Fibroblast of gingiva (primary cell): Measurements from ENCODE around the gene GPR26.

ENCODE experiments used
- DNase-seq: peaks from one replicate; pipeline ENCODE4 v3.0.0-alpha.2; 2011; ENCODE audit warnings: low read depth

The GPR26 gene

DNA sequence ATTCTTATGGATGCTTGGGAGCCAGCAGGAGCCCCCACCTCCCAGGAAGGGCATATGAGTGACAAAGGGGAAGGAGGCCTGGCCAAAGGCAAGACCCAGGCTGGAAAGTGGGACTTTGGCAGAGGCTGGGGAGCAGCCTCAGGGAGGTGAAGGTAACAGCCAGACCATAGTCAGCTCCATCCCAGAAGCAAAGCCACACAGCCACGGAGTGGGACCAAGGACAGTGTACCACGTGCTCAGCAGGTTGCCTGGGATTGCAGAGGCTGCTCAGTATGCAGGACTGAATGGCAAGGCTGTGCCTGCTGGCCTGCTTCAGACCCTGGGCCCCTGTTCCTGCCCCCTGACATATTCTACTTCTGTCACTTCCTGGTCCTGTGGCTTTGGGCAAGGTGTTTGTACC is 17.6 kb upstream of the GPR26 start:
- no peak for DNase-seq

DNA sequence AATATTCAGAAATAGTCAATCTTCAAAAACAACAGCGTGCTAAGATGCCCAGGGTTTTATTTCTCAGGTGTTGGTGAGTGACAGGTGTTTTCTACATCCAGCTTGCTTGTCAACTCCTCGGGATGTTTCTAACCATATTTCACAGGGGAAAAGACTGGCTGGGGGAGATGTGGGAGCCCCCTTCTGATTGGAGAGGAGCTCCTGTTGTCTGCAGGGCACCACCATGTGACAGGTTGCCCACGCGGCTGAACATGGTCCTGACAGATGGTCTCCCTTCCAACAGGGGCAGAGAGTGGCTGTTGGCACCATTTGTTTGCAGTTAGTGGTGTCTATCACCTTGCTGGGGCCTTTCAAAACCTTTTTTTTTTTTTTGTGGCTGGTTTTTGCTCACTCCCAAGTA is 16.5 kb upstream of the GPR26 start:
- DNase-seq: no peak

DNA sequence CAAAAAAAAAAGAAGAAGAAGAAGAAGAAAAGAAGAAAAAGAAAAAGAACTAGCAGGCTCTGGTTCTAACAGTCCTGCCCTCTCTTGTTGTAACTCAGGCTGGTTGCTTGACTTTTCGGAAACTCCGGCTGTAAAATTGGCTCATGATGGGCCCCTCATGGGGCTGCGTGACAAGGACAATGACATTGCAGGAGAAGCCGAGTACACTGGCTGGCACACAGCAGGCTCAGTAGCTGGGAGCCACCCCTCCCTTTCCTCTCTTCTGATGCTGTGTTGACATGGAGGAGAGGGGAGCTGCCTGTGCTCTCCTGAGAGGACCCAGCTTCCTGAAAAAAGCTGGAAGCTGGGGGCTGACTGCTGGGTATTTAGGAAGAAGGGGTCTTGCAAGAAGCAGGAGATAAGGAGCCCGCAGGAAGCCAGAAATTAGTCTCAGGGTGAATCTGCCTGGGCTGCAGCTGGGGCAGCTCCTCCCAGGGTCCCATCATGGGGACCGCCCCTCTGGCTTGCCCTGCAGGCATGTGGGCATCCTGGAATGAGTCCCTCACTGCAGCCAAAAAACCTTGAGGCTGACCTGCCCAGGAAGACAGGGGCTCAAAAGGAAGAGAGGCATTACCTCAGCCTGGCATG is 14.6 kb upstream of the GPR26 start:
- no peak for DNase-seq

DNA sequence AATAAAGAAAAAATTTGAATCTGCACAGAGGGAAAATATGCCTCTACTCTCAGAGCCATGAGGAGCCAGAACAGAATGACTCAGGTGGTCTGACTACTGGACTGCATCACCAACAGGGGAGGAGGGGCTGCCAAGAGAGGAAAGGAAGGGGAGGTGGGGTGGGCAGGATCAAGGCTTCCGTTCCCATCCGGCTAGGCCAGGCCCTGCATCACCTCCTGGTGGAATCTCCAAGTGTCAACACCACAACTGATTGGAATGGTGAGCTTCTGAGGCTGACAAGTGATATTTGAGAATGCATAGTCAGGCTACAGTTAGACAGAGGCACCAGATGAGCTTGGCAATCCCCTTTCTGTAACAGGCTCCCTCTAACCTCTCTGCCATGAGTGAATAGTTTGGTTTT is 10.4 kb upstream of the GPR26 start:
- DNase-seq: no peak

DNA sequence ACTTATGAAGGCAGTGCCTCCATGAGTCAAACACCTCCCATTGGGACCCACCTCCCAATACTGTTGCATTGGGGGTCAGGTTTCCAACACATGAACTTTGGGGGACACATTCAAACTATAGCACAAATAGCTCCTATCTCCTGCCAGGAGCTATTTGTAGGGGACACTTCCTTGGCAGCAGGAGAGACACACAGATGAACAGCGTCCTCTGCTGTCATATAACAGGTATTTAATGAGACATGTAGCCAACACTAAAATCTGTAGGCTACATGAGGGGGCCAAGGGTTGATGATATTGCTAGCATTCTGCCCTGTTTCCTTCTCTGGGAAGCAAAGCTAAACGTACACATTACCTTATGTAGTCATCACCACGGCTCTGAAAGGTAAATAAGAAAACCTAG is 2.6 kb upstream of the GPR26 start:
- no peak for DNase-seq

DNA sequence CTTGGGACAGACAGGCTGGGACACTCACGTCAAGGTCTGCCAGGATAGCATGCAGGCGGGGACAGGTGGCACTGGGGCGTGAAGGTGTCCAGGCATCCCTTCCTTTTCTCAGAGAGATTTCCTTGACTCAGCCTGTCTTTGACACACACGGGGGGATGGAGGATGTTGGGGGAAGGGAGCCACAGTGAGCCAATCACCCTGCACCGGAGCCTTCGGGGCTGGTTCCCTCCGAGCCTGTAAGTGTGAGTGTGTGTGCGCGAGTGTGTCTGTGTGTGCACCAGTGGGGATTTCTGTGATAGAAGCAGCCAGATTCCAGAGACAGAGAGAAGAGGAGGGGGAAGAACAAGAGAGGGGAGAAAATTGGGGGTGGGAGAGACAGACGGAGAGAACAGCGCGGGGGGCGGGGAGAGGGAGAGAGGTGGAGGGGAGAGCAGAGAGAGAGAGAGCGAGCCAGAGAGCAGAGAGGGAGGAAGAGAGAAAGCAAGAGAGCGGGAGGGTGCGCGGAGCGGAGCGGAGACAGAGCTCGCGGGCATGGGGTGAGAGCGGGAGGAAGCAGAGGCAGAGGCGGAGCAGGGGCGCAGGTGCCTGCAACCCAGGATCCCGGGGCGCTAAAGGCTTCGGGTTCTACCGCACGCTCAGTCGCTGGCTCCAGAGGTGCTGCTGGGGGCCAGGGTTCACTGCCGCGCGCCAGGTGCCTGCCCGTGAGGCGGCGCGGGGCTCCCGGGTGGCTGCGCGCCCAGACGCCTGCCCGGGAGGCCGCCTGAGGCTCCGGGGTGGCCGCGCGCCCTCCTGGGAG is 466 bp upstream of the GPR26 start:
- DNase-seq: no peak

DNA sequence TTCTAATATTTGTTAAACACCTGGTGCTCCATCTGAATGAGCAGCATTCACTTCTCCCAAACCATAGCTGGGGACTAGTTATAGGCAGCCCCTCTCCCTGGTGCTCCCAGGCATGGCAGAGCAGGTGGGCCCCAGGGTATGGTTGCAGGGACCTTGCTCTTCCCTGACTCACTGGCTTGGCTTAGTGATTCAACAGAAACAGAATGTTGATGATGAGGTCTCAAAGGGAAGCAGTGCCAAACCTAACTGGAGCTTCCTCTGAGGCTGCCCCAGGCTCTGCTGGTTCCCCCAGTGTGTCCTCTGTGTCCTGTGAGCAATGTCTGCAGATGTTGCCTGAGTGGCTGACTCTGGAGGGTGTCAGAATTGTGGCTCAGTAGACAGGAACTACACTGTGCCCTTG is 3.7 kb downstream of the GPR26 start:
- no peak for DNase-seq

DNA sequence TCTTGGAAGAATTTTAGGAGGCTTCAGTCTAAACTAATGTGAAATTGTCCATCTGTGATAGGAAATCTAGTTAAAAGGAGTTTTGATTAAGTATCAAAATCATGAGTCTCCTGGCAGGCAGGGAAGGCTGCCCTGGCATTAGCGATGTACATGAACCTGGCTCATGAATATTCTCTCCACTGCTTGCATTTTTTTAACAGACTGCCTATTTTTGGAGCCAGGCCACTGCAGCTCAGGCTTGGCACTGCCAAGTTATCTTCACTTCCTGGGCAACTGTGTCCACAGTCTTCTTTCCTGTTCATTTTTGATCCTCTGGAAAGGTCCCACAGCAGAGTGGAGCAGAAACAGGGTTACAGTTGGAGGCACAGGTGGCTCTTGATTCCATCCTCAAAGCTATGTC is 7.0 kb downstream of the GPR26 start:
- DNase-seq: no peak

DNA sequence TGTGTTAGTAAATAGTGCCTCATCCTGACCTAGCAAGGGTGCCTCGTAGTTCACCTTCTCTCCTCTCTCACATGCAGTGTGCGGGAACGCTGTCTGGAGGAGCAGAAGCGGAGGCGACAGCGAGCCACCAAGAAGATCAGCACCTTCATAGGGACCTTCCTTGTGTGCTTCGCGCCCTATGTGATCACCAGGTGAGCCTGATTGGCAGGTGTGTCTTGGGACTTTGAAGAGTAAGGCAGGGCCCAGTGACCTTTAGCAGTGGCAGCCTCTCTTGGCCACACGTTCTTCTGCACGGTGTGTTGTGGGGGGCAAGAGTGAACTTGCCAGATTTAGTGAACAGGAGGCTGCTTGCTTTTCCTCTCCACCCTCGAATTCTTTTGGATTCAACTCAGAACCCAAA is 8.6 kb downstream of the GPR26 start:
- DNase-seq: no peak

DNA sequence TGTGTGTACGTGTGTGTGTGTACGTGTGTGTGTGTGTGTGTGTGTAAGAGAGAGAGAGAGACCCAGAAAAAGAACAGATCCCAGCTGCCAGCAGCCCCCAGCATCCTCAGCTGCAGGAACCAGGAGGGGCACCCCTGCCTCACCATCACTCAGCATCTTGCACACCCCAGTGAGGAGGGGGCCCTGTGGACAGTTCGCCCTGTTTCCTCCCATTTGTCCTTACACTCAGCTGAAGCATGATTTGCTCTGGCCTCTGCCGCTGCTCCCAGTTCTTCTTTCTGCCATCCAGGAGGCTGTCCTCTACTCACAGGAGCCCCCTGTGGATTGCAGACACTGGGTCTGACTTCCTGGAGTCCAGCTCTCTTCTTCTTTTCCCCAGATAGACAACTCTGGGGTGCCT is 9.7 kb downstream of the GPR26 start:
- no peak for DNase-seq

DNA sequence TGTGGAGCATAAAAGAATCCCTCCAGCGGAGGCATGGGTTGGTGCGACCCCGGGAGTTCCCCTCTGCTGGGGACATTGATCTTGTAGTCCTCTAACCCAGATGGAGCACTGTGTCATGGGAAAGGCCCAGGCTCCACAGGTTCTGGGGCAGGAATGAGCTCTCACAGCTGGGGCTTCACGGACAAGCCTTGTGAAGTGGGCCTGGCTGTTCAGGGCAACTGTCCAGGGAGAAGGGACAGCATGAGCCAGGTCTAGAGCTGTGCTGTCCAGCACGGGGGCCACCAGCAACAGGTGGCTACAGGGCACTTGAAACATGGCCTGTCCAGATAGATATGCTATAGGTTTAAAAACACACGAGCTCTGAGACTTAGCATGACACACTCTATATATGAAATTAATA is 11.4 kb downstream of the GPR26 start:
- DNase-seq: no peak

DNA sequence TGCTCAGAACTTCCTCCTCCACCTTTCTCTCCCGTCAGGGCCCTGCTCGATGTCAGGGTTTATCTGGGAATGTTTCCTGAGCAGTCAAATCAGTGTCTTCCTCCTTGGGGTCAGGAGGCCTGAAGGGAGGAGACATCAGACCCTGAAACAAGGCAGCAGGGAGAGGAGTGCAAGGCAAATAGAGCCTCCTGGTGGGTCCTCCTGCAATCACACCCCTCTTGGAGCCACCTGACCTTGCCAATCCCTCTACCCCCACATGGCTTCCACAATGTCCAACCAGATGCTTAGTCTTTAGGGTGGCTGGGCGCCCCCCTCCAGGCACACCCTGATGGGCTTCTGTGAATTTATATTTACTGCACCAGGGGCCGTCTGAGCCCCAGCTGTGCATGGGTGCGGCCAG is 12.2 kb downstream of the GPR26 start:
- DNase-seq: no peak

DNA sequence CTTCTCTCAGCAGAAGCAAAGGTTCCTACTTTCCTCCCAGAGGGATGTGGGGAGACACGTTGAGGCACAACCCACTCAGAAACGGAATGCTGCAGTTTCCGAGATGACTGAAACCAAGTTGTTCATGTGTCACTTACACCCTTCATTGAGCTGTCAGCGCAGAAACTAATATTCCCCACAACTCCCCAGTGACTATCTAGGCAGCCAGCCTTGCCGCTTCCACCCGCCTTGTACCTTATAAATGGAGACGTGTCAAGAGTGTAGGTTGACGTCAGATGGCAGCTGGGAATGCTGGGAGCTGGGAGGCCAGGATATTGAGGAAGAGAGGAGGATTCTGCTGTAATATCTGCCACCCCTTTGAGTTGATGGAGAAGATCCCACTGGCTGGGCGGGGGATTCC is 15.1 kb downstream of the GPR26 start:
- no peak for DNase-seq

DNA sequence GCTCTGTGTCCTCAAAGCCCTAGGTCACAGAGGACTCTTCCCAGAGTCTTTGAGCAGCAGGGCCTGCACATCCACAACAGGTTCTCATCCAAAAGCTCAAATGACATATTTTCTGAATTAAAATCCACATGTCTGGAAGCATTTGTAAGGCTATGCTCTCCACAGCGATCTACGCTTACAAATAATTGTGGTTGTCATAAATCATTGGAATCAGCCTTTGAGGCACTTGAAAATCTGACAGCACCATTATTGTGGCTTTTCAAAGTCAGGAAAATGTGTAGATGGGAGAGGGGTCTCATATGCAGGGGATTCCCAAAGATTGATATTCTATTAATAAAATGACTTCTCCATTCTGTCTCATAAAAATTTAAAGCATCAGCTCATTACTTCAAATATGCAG is 16.3 kb downstream of the GPR26 start:
- DNase-seq: no peak

DNA sequence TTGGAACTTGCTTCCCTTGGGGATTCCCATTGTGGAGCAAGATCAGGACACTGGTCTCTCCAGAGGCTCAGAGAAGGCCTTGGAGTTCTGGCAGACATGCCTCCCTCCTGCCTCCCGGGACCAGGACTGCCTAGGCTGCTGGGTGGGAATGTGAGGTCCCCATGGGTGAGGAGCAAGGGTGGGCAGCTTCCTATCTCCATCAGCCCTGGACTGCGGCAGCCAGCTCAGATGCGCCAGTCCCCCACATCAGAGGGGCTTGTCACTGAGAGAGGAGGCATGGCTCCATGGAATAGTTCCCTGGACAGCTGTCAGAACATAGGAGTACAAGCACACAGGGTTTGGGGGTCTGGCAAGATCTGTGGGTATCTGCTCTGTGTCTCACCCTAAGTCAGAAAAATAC is 17.3 kb downstream of the GPR26 start:
- DNase-seq: no peak

DNA sequence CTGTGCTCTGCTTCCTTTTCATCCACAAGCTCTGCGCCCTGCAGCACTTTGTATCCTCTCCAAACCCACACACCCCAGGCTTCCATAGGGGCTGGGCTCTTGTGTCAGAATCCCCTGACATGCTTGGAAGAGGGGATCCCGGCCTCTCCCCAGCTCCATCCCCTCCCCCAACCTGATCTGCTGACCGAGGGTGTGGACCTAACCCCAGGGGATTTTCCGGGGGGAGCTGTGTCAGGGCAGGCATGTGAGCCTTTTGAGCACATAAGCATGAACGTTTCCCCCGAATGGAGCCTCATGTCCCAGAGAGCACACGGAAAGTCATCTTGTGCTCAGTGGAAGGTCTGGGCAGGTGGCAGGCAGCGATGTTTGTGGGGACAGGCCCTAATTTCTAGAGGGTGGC is 17.7 kb downstream of the GPR26 start:
- no peak for DNase-seq

DNA sequence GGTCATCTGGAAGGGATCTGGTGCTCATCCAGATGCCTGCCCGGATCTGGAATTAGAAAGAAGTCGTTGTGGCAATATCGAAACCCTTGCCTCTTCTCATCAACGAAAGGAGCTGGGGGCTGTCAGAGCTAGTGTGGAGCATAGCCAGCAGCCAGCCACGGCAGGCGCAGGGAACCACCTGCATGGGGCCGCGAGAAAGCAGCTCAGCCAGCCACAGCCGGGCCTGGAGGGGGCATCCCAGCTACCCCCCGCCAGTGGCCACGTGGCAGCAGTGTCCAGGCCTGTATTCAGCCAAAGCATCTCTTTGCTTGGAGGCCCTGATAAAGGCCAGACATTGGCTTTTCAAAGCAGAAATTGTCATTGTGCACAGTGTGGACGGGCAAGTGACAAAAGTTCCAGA is 19.1 kb downstream of the GPR26 start:
- DNase-seq: no peak

DNA sequence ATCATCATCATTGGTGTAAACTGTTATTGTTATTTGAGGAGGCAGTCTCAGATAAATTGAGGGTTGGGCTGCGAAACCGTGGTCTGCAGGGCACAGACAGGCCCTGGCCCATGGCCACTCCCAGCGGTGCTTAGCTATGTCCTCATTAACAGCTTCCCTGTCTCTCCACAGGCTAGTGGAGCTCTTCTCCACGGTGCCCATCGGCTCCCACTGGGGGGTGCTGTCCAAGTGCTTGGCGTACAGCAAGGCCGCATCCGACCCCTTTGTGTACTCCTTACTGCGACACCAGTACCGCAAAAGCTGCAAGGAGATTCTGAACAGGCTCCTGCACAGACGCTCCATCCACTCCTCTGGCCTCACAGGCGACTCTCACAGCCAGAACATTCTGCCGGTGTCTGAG is 21.6 kb downstream of the GPR26 start:
- no peak for DNase-seq

DNA sequence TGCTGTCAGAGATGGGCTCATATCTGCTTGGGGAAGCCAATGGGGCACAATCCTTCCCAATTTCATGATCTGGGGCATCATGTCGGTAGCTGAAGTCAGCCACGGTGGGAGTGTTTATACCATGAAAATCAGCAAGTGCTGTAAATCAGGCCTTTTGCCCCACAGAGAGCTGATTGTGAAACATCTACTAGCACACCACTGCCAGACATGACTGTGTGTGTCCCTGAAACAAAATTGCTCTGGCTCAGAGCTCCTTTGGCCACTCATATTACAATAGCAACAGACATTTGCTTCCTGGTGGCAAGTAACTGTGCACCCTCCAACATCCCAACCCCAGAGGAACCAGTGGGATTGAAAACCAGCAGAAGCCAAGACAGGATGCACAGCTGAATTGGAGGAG is 23.7 kb downstream of the GPR26 start:
- peak; percentile 20 for DNase-seq

DNA sequence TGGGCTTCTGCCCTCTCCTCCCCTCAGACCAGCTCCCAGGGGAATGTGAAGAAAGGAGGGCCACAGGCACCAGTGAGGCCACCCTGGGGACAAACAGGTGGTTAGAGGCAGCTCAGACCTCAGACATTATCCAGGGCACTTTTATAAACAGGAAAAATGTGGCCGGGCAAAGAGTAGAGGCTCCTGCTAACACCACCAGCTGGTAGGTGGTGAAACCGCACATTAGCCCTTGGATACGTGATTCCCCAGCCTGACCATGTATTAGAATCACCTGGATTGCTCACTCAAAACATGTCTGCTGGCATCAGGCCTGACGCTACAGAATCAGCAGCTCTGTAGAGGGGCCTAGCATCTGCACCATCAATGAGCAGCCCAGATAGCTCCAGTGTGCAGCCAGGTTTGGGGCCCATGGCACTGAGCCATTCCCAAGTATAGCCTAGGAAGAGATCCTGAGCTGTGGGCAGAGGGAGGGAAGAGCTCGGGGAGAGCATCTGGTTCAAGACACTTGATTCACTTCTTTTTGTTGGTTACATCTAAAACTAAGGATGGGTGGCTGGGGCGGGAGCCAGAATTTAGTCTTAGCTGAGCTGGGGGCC is 37.1 kb downstream of the GPR26 start:
- DNase-seq: no peak

DNA sequence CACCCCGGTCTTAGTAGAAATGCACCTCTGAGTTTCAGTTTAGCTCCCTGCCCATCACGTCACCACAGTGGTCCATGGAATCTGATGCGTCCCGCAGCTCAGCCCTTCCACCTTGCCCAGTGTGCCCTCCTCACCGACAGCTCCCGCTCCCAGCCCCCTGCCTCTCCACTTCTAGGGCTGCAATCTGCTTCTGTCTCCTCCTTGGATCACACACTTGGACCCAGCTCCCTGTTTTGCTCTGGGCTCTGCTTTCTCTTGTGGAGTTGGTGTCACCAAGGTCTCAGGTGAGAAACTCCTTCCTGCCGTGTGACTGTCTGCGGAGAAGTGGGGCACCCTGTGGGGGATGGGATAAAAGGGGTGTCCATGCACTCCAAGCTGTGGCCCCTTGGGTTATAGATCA is 37.9 kb downstream of the GPR26 start:
- DNase-seq: no peak

DNA sequence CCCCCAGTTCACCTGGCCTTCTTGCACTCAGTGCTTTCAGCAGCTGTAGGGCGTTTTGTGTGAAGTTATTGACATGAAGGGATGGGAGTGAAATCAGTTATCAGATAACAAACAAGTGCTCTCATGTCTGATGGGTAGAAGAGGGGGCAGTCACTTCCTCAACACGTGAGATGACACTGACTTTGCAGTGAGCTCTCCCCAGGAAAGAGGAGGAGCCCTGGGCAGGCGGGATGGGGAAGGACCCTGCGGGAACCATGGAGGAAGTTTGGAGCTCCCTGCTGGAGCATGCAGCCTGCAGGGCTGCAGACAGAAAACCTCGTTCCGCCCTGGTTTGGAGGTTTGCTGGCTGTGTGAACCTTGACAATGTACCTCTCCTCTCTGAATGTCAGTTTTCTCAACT is 38.7 kb downstream of the GPR26 start:
- DNase-seq: no peak

DNA sequence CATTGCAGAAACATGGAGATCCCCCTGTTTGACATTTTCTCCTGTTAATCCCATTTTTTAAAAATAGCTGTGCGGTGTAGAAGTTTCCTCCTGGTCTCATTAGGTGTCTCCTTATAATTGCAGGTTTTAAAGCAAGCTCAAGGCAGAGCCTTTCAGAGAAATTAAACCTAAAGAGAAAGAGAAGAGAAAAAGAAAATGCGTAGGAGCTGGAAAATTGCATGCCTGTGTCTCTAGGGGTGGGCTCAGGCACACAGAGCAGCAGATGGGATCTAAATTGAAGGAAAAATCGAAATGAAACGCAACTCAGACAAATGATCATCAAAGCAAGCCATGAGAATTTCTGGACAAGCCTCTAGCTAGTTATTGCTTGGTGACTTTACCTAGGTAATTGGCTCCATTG is 40.1 kb downstream of the GPR26 start:
- DNase-seq: no peak

DNA sequence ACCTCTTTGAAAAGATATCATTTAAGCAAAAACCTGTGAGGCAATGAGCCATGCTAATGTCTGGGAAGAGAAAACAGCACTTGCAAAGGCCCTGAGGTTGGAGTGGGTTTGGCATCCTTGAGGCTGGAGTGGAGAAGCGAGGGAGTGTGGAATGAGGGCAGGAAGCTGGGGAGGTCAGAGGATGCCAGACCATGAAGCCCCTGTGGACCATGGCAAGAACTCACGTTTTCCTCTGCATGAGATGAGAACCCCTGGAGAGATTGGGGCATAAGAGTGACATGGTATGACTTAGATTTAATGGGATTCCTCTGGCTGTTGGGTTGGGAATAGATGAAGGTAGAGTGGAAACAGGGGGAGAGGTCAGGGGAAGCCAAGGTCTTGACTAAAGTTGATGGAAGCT is 49.4 kb downstream of the GPR26 start:
- DNase-seq: no peak
